Stimulated activated CD4-positive, alpha-beta T cell treated with anti-CD3 and anti-CD28 coated beads, Interleukin-12 subunit alpha, Interleukin-12 subunit beta, amount 100 ng/mL, for 24 hours (primary cell): ENCODE measurements around the gene SPAST.
"Not testable (repeated sequence)": the region's sequence is repeated elsewhere in the genome, so short reads cannot be mapped to it uniquely, and the experiment has no call there.

ENCODE experiments used
- DNase-seq, 2 experiments: peaks; one replicate each; pipeline ENCODE4 v3.0.0-alpha.2; 2020; ENCODE audit warnings: low read depth in 2 of 2

The SPAST gene

GRCh38 chr2:32063310-32064020, at the start of gene SPAST:
TSS of gene SPAST (plus strand) at chr2:32063556. CDS start at chr2:32063832, 276 bp downstream.
- DNase-seq: peak; percentile 93 to 97

GRCh38 chr2:32018789-32019482, 44.4 kb upstream of the SPAST start:
- DNase-seq: not testable (repeated sequence)

GRCh38 chr2:32034198-32034887, 29.0 kb upstream of the SPAST start:
- not testable (repeated sequence) for DNase-seq

- peak; percentile 78 to 82 for DNase-seq
These were observed 23.7 kb upstream of the SPAST start, which contains the start of gene DPY30 for GRCh38 chr2:32039447-32040219. TSS of gene DPY30 (minus strand) at chr2:32039805. CDS start at chr2:32039456, 349 bp downstream.

GRCh38 chr2:32043561-32043960, 19.8 kb upstream of the SPAST start:
- DNase-seq: no peak

- no peak for DNase-seq
These were observed 11.4 kb upstream of the SPAST start for GRCh38 chr2:32051836-32052439.

- not testable (repeated sequence) for DNase-seq
These were observed 8.8 kb upstream of the SPAST start for GRCh38 chr2:32054583-32054982.

GRCh38 chr2:32058130-32058529, 5.2 kb upstream of the SPAST start:
- DNase-seq: no peak

GRCh38 chr2:32060266-32060665, 3.1 kb upstream of the SPAST start:
- DNase-seq: no peak

GRCh38 chr2:32061430-32061829, 1.9 kb upstream of the SPAST start:
- no peak for DNase-seq

GRCh38 chr2:32061973-32062861, 1.1 kb upstream of the SPAST start:
- DNase-seq: no peak

GRCh38 chr2:32064021-32064601, 755 bp downstream of the SPAST start:
- peak in 1 of 2 experiments; percentile 2 for DNase-seq

- no peak for DNase-seq
These were observed 1.4 kb downstream of the SPAST start for GRCh38 chr2:32064713-32065112.

- no peak for DNase-seq
These were observed 4.2 kb downstream of the SPAST start for GRCh38 chr2:32067549-32067948.

- DNase-seq: no peak
These were observed 10.8 kb downstream of the SPAST start for GRCh38 chr2:32074134-32074506.

- DNase-seq: no peak
These were observed 32.3 kb downstream of the SPAST start for GRCh38 chr2:32095671-32096070.

GRCh38 chr2:32108111-32108510, 44.8 kb downstream of the SPAST start:
- no peak for DNase-seq

GRCh38 chr2:32118055-32118454, 54.7 kb downstream of the SPAST start:
- no peak for DNase-seq

- no peak for DNase-seq
These were observed 55.8 kb downstream of the SPAST start for GRCh38 chr2:32119161-32119560.

GRCh38 chr2:32124660-32125059, 61.3 kb downstream of the SPAST start:
- no peak for DNase-seq
